ENCODE data around the gene CPLX3. TPM values are rescaled to one million over a fixed set of nuclear protein-coding genes. Genes with fewer than 3 reads are reported as not detected.

Gene CPLX3
- total and polyA plus RNA-seq, 8 donors = 0.14 TPM; not detected in 7

- intact Hi-C loops (cut with DNase I) = no loop called here
- Histone ChIP-seq H3K27me3 (no peaks in the 10 kb centered on the region), H3K9me3 (no peaks in the 10 kb centered on the region), H3K36me3 (peaks cover 0 to 44% of the 10 kb centered on the region in 2 donors), H3K27ac (no peak overlapping the region), H3K4me3 (no peak overlapping the region), H3K4me1 (peaks cover 8 to 81% of the 10 kb centered on the region in 2 donors)
- no peak for TF ChIP-seq CTCF (IDR thresholded peaks at IDR 0.05)
- ATAC-seq (no peak), DNase-seq (peak in 1 of 4 donors; percentile 34)
Measured at GRCh38 chr15:74795966-74796625, 30.3 kb upstream of the CPLX3 start.

GRCh38 chr15:74798388-74799254 is 27.8 kb upstream of the CPLX3 start:
- DNase-seq (peak in 1 of 4 donors; percentile 70), ATAC-seq (no peak)
- Histone ChIP-seq H3K27ac (peak overlapping the region in 1 of 2 donors; percentile 66), H3K36me3 (peaks cover 0 to 69% of the 10 kb centered on the region in 2 donors), H3K9me3 (no peaks in the 10 kb centered on the region), H3K4me3 (no peak overlapping the region), H3K27me3 (no peaks in the 10 kb centered on the region), H3K4me1 (peaks cover 7 to 55% of the 10 kb centered on the region in 2 donors)
- intact Hi-C loops (cut with DNase I) = no loop called here
- TF ChIP-seq CTCF (IDR thresholded peaks at IDR 0.05) = no peak

DNA sequence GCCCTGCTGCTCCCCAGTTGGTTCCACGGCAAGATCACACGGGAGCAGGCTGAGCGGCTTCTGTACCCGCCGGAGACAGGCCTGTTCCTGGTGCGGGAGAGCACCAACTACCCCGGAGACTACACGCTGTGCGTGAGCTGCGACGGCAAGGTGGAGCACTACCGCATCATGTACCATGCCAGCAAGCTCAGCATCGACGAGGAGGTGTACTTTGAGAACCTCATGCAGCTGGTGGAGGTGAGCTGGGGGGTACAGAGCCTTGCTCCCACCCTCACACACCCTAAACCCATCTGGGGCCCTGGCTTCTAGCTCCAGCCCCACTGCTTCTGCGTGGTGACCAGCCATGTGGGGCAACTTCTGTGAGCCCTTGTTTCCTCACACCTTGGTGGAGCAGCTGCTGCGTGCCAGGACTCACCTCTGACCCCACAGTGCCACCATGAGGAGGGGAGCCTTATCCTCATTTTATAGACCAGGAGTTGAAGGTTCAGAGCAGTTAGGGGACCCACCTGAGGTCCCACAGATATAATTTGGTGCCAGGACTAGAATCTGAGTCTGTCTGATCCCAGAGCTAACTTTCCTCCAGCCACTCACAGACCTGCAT is 27.1 kb upstream of the CPLX3 start:
- Histone ChIP-seq H3K27ac (peak overlapping the region in 1 of 2 donors; percentile 66), H3K27me3 (no peaks in the 10 kb centered on the region), H3K36me3 (peaks cover 0 to 77% of the 10 kb centered on the region in 2 donors), H3K4me1 (peaks cover 7 to 53% of the 10 kb centered on the region in 2 donors), H3K4me3 (no peak overlapping the region), H3K9me3 (no peaks in the 10 kb centered on the region)
- TF ChIP-seq CTCF (IDR thresholded peaks at IDR 0.05) = no peak
- no peak for ATAC-seq
- intact Hi-C loops (cut with DNase I) = no loop called here
- DNase-seq = peak in 1 of 4 donors; percentile 62

DNA sequence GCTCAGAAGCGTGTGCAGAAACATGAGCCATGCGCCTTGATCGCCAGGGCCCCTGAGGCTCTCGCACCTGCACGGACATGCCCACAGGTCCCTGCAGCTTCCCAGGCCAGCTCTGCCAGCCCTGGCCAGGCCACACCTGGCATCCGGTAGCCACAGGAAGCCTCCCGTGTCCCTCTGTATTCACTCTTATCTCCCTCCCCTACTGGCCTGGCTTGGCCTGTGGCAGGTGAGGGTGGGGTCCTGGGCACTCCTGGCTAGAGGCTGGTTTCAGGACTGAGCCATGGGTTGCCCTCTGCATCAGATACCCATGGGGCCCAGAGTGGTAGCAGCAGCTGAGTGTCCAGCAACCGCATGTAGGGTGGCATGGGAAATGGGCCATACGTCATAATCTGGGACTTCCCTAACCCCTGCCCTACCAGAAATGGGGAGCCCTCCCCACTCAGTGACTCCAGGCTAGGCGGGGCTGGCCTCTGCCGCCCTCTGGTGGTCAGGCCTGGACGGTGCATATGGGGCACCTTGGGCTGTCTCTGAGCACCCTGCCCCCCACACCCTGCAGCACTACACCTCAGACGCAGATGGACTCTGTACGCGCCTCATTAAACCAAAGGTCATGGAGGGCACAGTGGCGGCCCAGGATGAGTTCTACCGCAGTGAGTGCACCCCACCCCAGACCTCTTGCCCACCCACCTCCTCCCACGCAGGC is 26.4 kb upstream of the CPLX3 start:
- H3K27me3 ChIP-seq = no peaks in the 10 kb centered on the region
- peak in 3 of 4 donors; percentile 58 to 96 (median 88) for DNase-seq
- ATAC-seq = peak; percentile 96
- peak overlapping the region in 1 of 2 donors; percentile 66 for H3K27ac ChIP-seq
- intact Hi-C loops (cut with DNase I) = no loop called here
- no peaks in the 10 kb centered on the region for H3K9me3 ChIP-seq
- peaks cover 0 to 75% of the 10 kb centered on the region in 2 donors for H3K36me3 ChIP-seq
- peak; percentile 95 to 99 for TF ChIP-seq CTCF (IDR thresholded peaks at IDR 0.05)
- peaks cover 7 to 51% of the 10 kb centered on the region in 2 donors for H3K4me1 ChIP-seq
- H3K4me3 ChIP-seq = no peak overlapping the region
